SH-SY5Y (cell line): ENCODE results near the gene EFCAB11.

Experiments used
- GATA2 ChIP-seq: IDR thresholded peaks from 2 replicates; pipeline ENCODE4 v1.6.1; 2011; ENCODE audit warnings: mild to moderate bottlenecking, low read depth, low read length
- GATA3 ChIP-seq: IDR thresholded peaks from 2 replicates; pipeline ENCODE4 v1.6.1; 2011; ENCODE audit warnings: low read depth, mild to moderate bottlenecking, low read length, moderate library complexity

DNA sequence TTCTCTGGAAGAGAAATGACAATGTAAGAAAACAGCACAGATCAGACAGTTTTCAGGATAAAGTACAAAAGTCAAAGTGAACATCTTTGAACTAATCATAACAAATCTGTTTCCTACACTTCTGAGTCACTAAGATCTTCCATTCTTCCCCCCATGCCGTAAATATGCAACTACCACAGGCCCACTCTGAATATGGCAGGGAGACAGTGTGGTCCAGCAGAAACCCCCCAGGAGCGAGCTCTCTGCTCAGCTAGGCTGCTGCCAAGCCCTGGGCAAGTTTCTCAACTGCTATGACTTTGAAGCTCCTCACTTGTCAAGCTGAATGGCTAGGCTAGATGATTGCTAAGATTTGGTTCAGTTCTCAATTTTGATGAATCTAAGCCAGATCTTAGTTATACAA is 148.1 kb downstream of the EFCAB11 start:
- TF ChIP-seq GATA3 (no peak), GATA2 (no peak)
